ENCODE measurements around the gene HOXA5.

DNA sequence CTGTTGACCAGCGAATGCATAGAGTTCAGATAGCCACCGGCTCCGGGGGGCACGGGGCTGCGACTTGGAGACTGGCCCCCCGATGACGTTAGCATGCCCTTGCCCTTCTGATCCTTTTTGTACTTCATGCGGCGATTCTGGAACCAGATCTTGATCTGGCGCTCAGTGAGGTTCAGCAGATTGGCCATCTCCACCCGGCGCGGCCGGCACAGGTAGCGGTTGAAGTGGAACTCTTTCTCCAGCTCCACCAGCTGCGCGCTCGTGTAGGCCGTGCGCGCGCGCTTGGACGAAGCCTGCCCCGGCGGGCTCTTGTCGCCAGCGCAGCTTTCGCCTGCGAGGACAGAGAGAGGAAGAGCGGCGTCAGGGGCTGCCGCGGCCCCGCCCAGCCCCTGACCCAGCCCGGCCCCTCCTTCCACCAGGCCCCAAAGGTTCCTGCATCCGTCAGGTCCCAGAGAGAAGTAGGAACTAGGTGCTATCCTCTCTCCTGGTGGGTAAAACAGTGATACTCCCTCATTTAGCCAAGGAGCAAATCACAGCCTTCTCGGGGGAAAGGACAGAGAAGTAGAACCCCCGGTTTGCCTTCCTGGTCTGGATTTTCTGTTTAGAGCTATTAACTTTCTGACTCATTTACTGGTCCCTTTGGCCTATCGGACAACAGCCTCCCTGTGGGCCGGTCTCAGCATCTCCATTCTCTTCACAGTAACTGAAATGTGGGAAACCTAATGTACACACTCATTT is 34.9 kb downstream of the HOXA5 start:
- TF ChIP-seq, protein P1, sequence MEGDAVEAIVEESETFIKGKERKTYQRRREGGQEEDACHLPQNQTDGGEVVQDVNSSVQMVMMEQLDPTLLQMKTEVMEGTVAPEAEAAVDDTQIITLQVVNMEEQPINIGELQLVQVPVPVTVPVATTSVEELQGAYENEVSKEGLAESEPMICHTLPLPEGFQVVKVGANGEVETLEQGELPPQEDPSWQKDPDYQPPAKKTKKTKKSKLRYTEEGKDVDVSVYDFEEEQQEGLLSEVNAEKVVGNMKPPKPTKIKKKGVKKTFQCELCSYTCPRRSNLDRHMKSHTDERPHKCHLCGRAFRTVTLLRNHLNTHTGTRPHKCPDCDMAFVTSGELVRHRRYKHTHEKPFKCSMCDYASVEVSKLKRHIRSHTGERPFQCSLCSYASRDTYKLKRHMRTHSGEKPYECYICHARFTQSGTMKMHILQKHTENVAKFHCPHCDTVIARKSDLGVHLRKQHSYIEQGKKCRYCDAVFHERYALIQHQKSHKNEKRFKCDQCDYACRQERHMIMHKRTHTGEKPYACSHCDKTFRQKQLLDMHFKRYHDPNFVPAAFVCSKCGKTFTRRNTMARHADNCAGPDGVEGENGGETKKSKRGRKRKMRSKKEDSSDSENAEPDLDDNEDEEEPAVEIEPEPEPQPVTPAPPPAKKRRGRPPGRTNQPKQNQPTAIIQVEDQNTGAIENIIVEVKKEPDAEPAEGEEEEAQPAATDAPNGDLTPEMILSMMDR (IDR thresholded peaks at IDR 0.05; ENCODE audit: insufficient read depth, low read length) = no peak
- TF ChIP-seq POLR2AphosphoS5 (IDR thresholded peaks at IDR 0.05; ENCODE audit: low read depth) = no peak
- TF ChIP-seq, protein P2, sequence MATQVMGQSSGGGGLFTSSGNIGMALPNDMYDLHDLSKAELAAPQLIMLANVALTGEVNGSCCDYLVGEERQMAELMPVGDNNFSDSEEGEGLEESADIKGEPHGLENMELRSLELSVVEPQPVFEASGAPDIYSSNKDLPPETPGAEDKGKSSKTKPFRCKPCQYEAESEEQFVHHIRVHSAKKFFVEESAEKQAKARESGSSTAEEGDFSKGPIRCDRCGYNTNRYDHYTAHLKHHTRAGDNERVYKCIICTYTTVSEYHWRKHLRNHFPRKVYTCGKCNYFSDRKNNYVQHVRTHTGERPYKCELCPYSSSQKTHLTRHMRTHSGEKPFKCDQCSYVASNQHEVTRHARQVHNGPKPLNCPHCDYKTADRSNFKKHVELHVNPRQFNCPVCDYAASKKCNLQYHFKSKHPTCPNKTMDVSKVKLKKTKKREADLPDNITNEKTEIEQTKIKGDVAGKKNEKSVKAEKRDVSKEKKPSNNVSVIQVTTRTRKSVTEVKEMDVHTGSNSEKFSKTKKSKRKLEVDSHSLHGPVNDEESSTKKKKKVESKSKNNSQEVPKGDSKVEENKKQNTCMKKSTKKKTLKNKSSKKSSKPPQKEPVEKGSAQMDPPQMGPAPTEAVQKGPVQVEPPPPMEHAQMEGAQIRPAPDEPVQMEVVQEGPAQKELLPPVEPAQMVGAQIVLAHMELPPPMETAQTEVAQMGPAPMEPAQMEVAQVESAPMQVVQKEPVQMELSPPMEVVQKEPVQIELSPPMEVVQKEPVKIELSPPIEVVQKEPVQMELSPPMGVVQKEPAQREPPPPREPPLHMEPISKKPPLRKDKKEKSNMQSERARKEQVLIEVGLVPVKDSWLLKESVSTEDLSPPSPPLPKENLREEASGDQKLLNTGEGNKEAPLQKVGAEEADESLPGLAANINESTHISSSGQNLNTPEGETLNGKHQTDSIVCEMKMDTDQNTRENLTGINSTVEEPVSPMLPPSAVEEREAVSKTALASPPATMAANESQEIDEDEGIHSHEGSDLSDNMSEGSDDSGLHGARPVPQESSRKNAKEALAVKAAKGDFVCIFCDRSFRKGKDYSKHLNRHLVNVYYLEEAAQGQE (IDR thresholded peaks at IDR 0.05; ENCODE audit: insufficient replicate concordance, low read depth) = no peak

All from HL-60 (cell line).